ENCODE measurements around the gene OPN4. TPM values are rescaled to one million over a fixed set of nuclear protein-coding genes. Genes with fewer than 3 reads are reported as not detected.

OPN4 gene
- total and polyA plus RNA-seq, 2 donors from 2014 or later = not detected

- Histone ChIP-seq H3K4me3 (ENCODE audit: low read length in 3 of 3) (no peak overlapping the region), H3K9me3 (ENCODE audit: control insufficient read depth in 2 of 3, insufficient read depth in 1 of 3, low read length in 3 of 3) (no peaks in the 10 kb centered on the region), H3K36me3 (ENCODE audit: control insufficient read depth in 2 of 3, insufficient read depth in 3 of 3, low read length in 3 of 3) (no peaks in the 10 kb centered on the region), H3K4me1 (ENCODE audit: control insufficient read depth in 2 of 3, insufficient read depth in 2 of 3, low read depth in 1 of 3, low read length in 3 of 3) (peaks cover 0 to 9% (median 4%) of the 10 kb centered on the region in 3 donors), H3K27ac (ENCODE audit: low read depth in 2 of 2, low read length in 2 of 2) (no peak overlapping the region), H3K27me3 (ENCODE audit: control insufficient read depth, insufficient read depth, low read length) (no peaks in the 10 kb centered on the region), H3K9ac (ENCODE audit: low read length in 3 of 3) (no peak overlapping the region)
- DNase-seq (peak in 1 of 5 donors; percentile 36), FAIRE-seq (no peak)
- TF ChIP-seq CTCF (IDR thresholded peaks at IDR 0.05; ENCODE audit: borderline replicate concordance, extremely low read depth, insufficient read depth) = no peak
- intact Hi-C loops (cut with DNase I) = no loop called here
Observed at GRCh38 chr10:86708783-86709380, 54.5 kb downstream of the OPN4 start.

- peak in 1 of 5 donors; percentile 53 for DNase-seq
- no peak for TF ChIP-seq CTCF (IDR thresholded peaks at IDR 0.05; ENCODE audit: borderline replicate concordance, extremely low read depth, insufficient read depth)
Observed at GRCh38 chr10:86709396-86710185, 55.2 kb downstream of the OPN4 start.

GRCh38 chr10:86710987-86711512 is 56.7 kb downstream of the OPN4 start:
- H3K9ac ChIP-seq (ENCODE audit: low read length in 3 of 3) = peak overlapping the region; percentile 26 to 75 (median 54)

More at GRCh38 chr10:86709396-86710185, 55.2 kb downstream of the OPN4 start:
- no peak overlapping the region for H3K4me3 ChIP-seq (ENCODE audit: low read length in 3 of 3)
- no peak for FAIRE-seq
- peaks cover 0 to 9% (median 4%) of the 10 kb centered on the region in 3 donors for H3K4me1 ChIP-seq (ENCODE audit: control insufficient read depth in 2 of 3, insufficient read depth in 2 of 3, low read depth in 1 of 3, low read length in 3 of 3)
- no peaks in the 10 kb centered on the region for H3K36me3 ChIP-seq (ENCODE audit: control insufficient read depth in 2 of 3, insufficient read depth in 3 of 3, low read length in 3 of 3)
- no peak overlapping the region for H3K9ac ChIP-seq (ENCODE audit: low read length in 3 of 3)
- H3K9me3 ChIP-seq (ENCODE audit: control insufficient read depth in 2 of 3, insufficient read depth in 1 of 3, low read length in 3 of 3) = no peaks in the 10 kb centered on the region
- no peak overlapping the region for H3K27ac ChIP-seq (ENCODE audit: low read depth in 2 of 2, low read length in 2 of 2)
- intact Hi-C loops (cut with DNase I) = no loop called here
- no peaks in the 10 kb centered on the region for H3K27me3 ChIP-seq (ENCODE audit: control insufficient read depth, insufficient read depth, low read length)

More at GRCh38 chr10:86710987-86711512, 56.7 kb downstream of the OPN4 start:
- peak overlapping the region; percentile 84 to 85 for H3K27ac ChIP-seq (ENCODE audit: low read depth in 2 of 2, low read length in 2 of 2)
- TF ChIP-seq CTCF (IDR thresholded peaks at IDR 0.05; ENCODE audit: borderline replicate concordance, extremely low read depth, insufficient read depth) = peak; percentile 84
- intact Hi-C loops (cut with DNase I) = no loop called here
- H3K4me3 ChIP-seq (ENCODE audit: low read length in 3 of 3) = peak overlapping the region; percentile 36 to 76 (median 57)
- no peaks in the 10 kb centered on the region for H3K36me3 ChIP-seq (ENCODE audit: control insufficient read depth in 2 of 3, insufficient read depth in 3 of 3, low read length in 3 of 3)
- no peaks in the 10 kb centered on the region for H3K27me3 ChIP-seq (ENCODE audit: control insufficient read depth, insufficient read depth, low read length)
- no peaks in the 10 kb centered on the region for H3K9me3 ChIP-seq (ENCODE audit: control insufficient read depth in 2 of 3, insufficient read depth in 1 of 3, low read length in 3 of 3)
- no peak for FAIRE-seq
- DNase-seq = peak; percentile 92 to 97 (median 95)
- H3K4me1 ChIP-seq (ENCODE audit: control insufficient read depth in 2 of 3, insufficient read depth in 2 of 3, low read depth in 1 of 3, low read length in 3 of 3) = peaks cover 0 to 9% (median 4%) of the 10 kb centered on the region in 3 donors

All from kidney (tissue), 14 donors.